OCI-LY1 (cell line): ENCODE data around the gene UIMC1.
"Not testable (repeated sequence)": the region's sequence is repeated elsewhere in the genome, so short reads cannot be mapped to it uniquely, and the experiment has no call there.

ENCODE experiments used
- H2AFZ ChIP-seq: fragments of 200-600 bp; sonication (generic), shearing (Covaris generic); 2 replicates; pipeline ENCODE4 v1.6.0; 2014; ENCODE audit warnings: antibody characterized with exemption, mild to moderate bottlenecking, low read length
- H3F3A ChIP-seq: fragments of 200-600 bp; sonication (generic), shearing (Covaris generic); 2 replicates; pipeline ENCODE4 v1.6.0; 2014; ENCODE audit warnings: mild to moderate bottlenecking, antibody characterized with exemption, low read length, moderate library complexity; ENCODE audit not compliant: insufficient read depth
- H3K27ac ChIP-seq: fragments of 200-600 bp; sonication (generic); 2 replicates; pipeline ENCODE4 v1.5.1; 2014; ENCODE audit warnings: low read length, mixed run types, mild to moderate bottlenecking, low read depth; ENCODE audit not compliant: poor library complexity, severe bottlenecking
- H3K27me3 ChIP-seq: fragments of 200-600 bp; sonication (generic); 2 replicates; pipeline ENCODE4 v1.6.0; 2014; ENCODE audit warnings: antibody characterized with exemption, mild to moderate bottlenecking, low read length, moderate library complexity; ENCODE audit not compliant: insufficient read depth
- H3K36me3 ChIP-seq: fragments of 200-600 bp; sonication (generic); 2 replicates; pipeline ENCODE4 v1.6.1; 2014; ENCODE audit warnings: mild to moderate bottlenecking, antibody characterized with exemption, low read length, moderate library complexity, mixed read lengths; ENCODE audit not compliant: insufficient read depth
- H3K4me1 ChIP-seq: fragments of 200-600 bp; sonication (generic); 2 replicates; pipeline ENCODE4 v1.5.1; 2014; ENCODE audit warnings: mild to moderate bottlenecking, low read length, moderate library complexity; ENCODE audit not compliant: insufficient read depth, severe bottlenecking
- H3K4me2 ChIP-seq: fragments of 200-600 bp; sonication (generic), shearing (Covaris generic); 2 replicates; pipeline ENCODE4 v1.6.1; 2014; ENCODE audit warnings: low read length
- H3K4me3 ChIP-seq: fragments of 200-600 bp; sonication (generic); 2 replicates; pipeline ENCODE4 v1.5.1; 2014; ENCODE audit warnings: low read length, low read depth, mild to moderate bottlenecking, mixed read lengths; ENCODE audit not compliant: poor library complexity, severe bottlenecking
- H3K79me2 ChIP-seq: fragments of 200-600 bp; shearing (Covaris generic); 2 replicates; pipeline ENCODE4 v1.6.1; 2016; ENCODE audit warnings: mixed run types, low read length, mixed read lengths; ENCODE audit not compliant: insufficient read depth
- H3K9ac ChIP-seq: fragments of 200-600 bp; sonication (generic), shearing (Covaris generic); 2 replicates; pipeline ENCODE4 v1.6.1; 2014; ENCODE audit warnings: mild to moderate bottlenecking, low read length, mixed read lengths
- H3K9me2 ChIP-seq: fragments of 200-600 bp; sonication (generic), shearing (Covaris generic); 2 replicates; pipeline ENCODE4 v1.6.1; 2014; ENCODE audit warnings: low read depth, mild to moderate bottlenecking, low read length, mixed read lengths
- H3K9me3 ChIP-seq: fragments of 200-600 bp; shearing (Covaris generic); 2 replicates; pipeline ENCODE4 v1.6.1; 2014; ENCODE audit warnings: low read length, mixed read lengths
- H4K20me1 ChIP-seq: fragments of 200-600 bp; sonication (generic), shearing (Covaris generic); 2 replicates; pipeline ENCODE4 v1.6.0; 2016; ENCODE audit warnings: mild to moderate bottlenecking, low read length; ENCODE audit not compliant: insufficient read depth
- EZH2 ChIP-seq: fragments of 200-600 bp; sonication (generic), shearing (Covaris generic); IDR thresholded peaks from 2 replicates; pipeline ENCODE4 v1.8.0; 2017; ENCODE audit warnings: borderline replicate concordance, mixed run types, mild to moderate bottlenecking, antibody characterized with exemption, low read length, moderate library complexity, mixed read lengths
- TF ChIP-seq, protein P1 (sequence below): fragments of 200-600 bp; sonication (generic), shearing (Covaris generic); IDR thresholded peaks from 2 replicates; pipeline ENCODE4 v1.5.1; 2017; ENCODE audit warnings: mild to moderate bottlenecking, antibody characterized with exemption, low read length, moderate library complexity, mixed read lengths

The UIMC1 gene

DNA sequence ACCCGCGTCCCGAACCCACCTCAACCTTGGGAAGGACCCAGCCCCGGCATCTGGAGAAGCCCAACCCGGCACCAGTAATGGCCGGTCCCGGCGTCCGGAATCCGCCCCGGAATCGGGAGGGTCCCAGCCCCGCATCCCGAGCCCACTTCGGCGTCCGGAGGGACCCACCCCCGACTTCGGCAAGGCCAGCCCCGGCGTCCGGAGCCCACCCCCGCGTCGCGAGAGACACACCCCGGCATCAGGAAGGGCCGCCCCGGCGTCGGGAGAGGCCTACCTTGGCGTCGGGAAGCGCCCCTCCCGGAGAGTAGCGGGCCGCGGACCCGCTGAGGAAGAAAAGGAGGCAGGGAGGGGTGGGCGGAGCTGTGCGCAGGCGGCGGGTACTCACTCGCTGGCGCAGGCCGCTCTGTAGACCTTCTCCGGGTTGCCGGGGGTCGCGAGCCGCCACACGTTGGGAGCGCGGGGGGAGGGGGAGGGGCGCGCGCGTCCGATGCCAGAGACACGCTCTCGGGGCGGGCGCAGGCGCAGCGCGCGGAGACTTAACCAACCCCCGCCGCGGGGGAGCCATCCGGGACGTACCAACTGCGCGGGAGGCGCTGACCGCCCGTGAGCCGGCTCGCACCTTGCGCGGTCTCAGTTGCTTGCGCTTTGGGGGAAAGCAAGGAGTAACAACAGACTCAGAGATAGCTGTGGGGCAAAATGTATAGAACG is at the start of gene UIMC1:
Gene UIMC1 (minus strand): TSS at position 515 of the 708 bp plus-strand sequence. CDS start 24,164 bp downstream, outside the sequence.
- H3F3A ChIP-seq: no peaks in the 10 kb centered on the region
- no peaks in the 10 kb centered on the region for H3K9me3 ChIP-seq
- no peaks in the 10 kb centered on the region for H4K20me1 ChIP-seq
- H3K9ac ChIP-seq: peak within 1 kb of the TSS; percentile 87
- H3K36me3 ChIP-seq: no peaks in the 10 kb centered on the region
- peak within 1 kb of the TSS; percentile 88 for H3K4me3 ChIP-seq
- H3K79me2 ChIP-seq: peaks cover 44% of the 10 kb centered on the region
- H3K9me2 ChIP-seq: no peaks in the 10 kb centered on the region
- H2AFZ ChIP-seq: no peak within 1 kb of the TSS
- H3K4me1 ChIP-seq: peaks cover 42% of the 10 kb centered on the region
- no peaks in the 10 kb centered on the region for H3K27me3 ChIP-seq
- peak within 1 kb of the TSS; percentile 77 for H3K27ac ChIP-seq
- no peak for TF ChIP-seq EZH2
- TF ChIP-seq, protein P1, sequence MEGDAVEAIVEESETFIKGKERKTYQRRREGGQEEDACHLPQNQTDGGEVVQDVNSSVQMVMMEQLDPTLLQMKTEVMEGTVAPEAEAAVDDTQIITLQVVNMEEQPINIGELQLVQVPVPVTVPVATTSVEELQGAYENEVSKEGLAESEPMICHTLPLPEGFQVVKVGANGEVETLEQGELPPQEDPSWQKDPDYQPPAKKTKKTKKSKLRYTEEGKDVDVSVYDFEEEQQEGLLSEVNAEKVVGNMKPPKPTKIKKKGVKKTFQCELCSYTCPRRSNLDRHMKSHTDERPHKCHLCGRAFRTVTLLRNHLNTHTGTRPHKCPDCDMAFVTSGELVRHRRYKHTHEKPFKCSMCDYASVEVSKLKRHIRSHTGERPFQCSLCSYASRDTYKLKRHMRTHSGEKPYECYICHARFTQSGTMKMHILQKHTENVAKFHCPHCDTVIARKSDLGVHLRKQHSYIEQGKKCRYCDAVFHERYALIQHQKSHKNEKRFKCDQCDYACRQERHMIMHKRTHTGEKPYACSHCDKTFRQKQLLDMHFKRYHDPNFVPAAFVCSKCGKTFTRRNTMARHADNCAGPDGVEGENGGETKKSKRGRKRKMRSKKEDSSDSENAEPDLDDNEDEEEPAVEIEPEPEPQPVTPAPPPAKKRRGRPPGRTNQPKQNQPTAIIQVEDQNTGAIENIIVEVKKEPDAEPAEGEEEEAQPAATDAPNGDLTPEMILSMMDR: no peak
- peak within 1 kb of the TSS; percentile 81 for H3K4me2 ChIP-seq

DNA sequence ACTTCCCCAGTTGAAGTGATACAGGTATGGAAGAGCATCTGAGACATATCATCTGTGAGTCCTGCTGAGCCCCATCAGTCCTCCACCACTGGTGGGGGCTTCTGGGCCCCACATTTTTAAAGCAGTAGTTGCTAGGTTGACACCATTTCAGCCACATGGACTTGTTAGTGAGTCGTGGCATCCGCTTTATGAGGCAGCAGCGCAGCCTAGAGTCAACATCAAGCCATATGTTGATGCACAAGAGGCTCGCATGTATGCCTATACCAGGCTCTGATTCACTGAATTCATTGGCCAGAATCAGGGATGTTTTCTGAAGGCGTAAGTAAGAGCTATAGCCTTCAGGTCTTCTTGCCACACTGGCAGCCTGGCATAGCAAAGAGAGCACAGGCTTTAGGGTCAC is 42.7 kb upstream of the UIMC1 start:
- H3K36me3 ChIP-seq: peaks cover 81% of the 10 kb centered on the region
- H3K27ac ChIP-seq: no peak overlapping the region
- no peaks in the 10 kb centered on the region for H3K9me2 ChIP-seq
- no peaks in the 10 kb centered on the region for H3K9me3 ChIP-seq
- H3K4me1 ChIP-seq: no peaks in the 10 kb centered on the region
- H2AFZ ChIP-seq: no peak overlapping the region
- H3K9ac ChIP-seq: no peak overlapping the region
- H3F3A ChIP-seq: no peaks in the 10 kb centered on the region
- no peaks in the 10 kb centered on the region for H3K79me2 ChIP-seq
- no peak overlapping the region for H3K4me3 ChIP-seq
- TF ChIP-seq, protein P1: peak; percentile 11; the same call in 1 of the 2 replicates
- no peak for TF ChIP-seq EZH2
- no peaks in the 10 kb centered on the region for H3K27me3 ChIP-seq
- no peak overlapping the region for H3K4me2 ChIP-seq
- H4K20me1 ChIP-seq: no peaks in the 10 kb centered on the region

DNA sequence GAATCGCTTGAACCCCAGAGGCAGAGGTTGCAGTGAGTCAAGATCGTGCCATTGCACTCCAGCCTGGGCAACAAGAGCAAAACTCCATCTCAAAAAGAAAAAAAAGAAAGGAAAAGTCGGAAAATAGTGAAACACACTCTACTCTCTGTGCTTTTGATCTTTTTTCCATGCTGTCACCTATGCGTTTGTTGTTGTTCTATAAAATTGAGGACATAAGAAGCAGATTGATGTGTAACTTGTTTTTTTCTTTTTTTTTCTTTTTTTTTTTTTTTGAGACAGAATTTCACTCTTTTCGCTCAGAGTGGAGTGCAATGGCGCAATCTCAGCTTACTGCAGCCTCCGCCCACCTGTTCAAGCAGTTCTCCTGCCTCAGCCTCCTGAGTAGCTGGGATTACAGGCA is 42.0 kb upstream of the UIMC1 start:
- H3K27me3 ChIP-seq, H3K9me3 ChIP-seq, H4K20me1 ChIP-seq, H3K4me3 ChIP-seq, H2AFZ ChIP-seq, H3K27ac ChIP-seq, H3F3A ChIP-seq, H3K9ac ChIP-seq, H3K9me2 ChIP-seq, H3K4me1 ChIP-seq, H3K79me2 ChIP-seq, H3K4me2 ChIP-seq: not testable (repeated sequence)
- H3K36me3 ChIP-seq: peaks cover 82% of the 10 kb centered on the region

DNA sequence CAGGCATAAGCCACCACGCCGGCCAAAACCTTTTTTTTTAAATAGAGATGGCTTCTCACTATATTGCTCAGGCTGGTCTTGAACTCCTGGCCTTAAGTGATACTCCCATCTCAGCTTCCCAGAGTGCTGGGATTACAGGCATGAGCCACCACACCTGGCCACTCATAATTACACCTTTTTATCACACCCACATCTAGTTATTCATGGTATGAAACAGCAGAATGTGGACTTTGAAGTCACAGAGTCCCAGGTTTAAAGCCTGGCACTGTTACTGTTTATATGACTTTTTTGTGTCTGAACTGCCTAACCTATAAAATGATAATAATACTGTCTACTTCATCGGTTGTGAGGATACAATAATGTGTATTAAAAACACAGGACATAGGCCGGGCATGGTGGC is 39.1 kb upstream of the UIMC1 start:
- H4K20me1 ChIP-seq: no peaks in the 10 kb centered on the region
- H3K4me2 ChIP-seq: no peak overlapping the region
- H3K79me2 ChIP-seq: no peaks in the 10 kb centered on the region
- no peak overlapping the region for H3K9ac ChIP-seq
- no peaks in the 10 kb centered on the region for H3K9me3 ChIP-seq
- H3K27me3 ChIP-seq: no peaks in the 10 kb centered on the region
- no peaks in the 10 kb centered on the region for H3K9me2 ChIP-seq
- H3K4me1 ChIP-seq: no peaks in the 10 kb centered on the region
- no peak overlapping the region for H2AFZ ChIP-seq
- no peak overlapping the region for H3K27ac ChIP-seq
- no peaks in the 10 kb centered on the region for H3F3A ChIP-seq
- no peak overlapping the region for H3K4me3 ChIP-seq
- H3K36me3 ChIP-seq: peaks cover 89% of the 10 kb centered on the region
- TF ChIP-seq, protein P1: no peak
- TF ChIP-seq EZH2: no peak
